WTC11 (cell line): ENCODE results near the gene EPB41L4B.

Source experiments
- ETV6 ChIP-seq: sonication (generic); formaldehyde crosslinking; IDR thresholded peaks from 2 replicates; pipeline ENCODE4 v1.8.1; 2022; ENCODE audit warnings: mild to moderate bottlenecking, missing genetic modification reagents
- NFYB ChIP-seq: sonication (generic); formaldehyde crosslinking; conservative IDR thresholded peaks from 2 replicates; pipeline ENCODE4 v1.8.0; 2022; ENCODE audit warnings: low read depth, missing genetic modification reagents
- NR1H2 ChIP-seq: sonication (generic); formaldehyde crosslinking; IDR thresholded peaks from 2 replicates; pipeline ENCODE4 v1.9.0; 2021; ENCODE audit warnings: mild to moderate bottlenecking, moderate library complexity, missing genetic modification reagents
- NR3C1 ChIP-seq: sonication (generic); formaldehyde crosslinking; conservative IDR thresholded peaks from 2 replicates; pipeline ENCODE4 v1.8.1; 2023; ENCODE audit warnings: low read depth, mild to moderate bottlenecking, missing genetic modification reagents
- SP1 ChIP-seq: sonication (generic); formaldehyde crosslinking; conservative IDR thresholded peaks from 2 replicates; pipeline ENCODE4 v1.8.1; 2022; ENCODE audit warnings: missing genetic modification reagents
- ZNF121 ChIP-seq: sonication (generic); formaldehyde crosslinking; IDR thresholded peaks from 2 replicates; pipeline ENCODE4 v1.8.0; 2023; ENCODE audit warnings: missing genetic modification reagents
- ZNF671 ChIP-seq: fragments of 250-450 bp; sonication (Bioruptor Pico); IDR thresholded peaks from 2 replicates; pipeline ENCODE4 v1.8.0; 2021; ENCODE audit warnings: mild to moderate bottlenecking
- TF ChIP-seq, protein P1 (sequence below): fragments of 250-450 bp; sonication (Bioruptor Pico); IDR thresholded peaks from 2 replicates; pipeline ENCODE4 v1.9.0; 2021; ENCODE audit warnings: mild to moderate bottlenecking
- TF ChIP-seq, protein P2 (sequence below): sonication (generic); formaldehyde crosslinking; IDR thresholded peaks from 2 replicates; pipeline ENCODE4 v1.8.1; 2023; ENCODE audit warnings: mild to moderate bottlenecking, missing genetic modification reagents, moderate library complexity
- TF ChIP-seq, protein P3 (sequence below): fragments of 200-600 bp; IDR thresholded peaks from 2 replicates; pipeline ENCODE4 v1.8.0; 2022; ENCODE audit warnings: antibody characterized with exemption
- TF ChIP-seq, protein P4 (sequence below): sonication (generic); formaldehyde crosslinking; IDR thresholded peaks from 2 replicates; pipeline ENCODE4 v1.8.1; 2023; ENCODE audit warnings: mild to moderate bottlenecking, missing genetic modification reagents, moderate library complexity
- TF ChIP-seq, protein P5 (sequence below): sonication (generic); formaldehyde crosslinking; IDR thresholded peaks from 2 replicates; pipeline ENCODE4 v1.8.0; 2022; ENCODE audit warnings: mild to moderate bottlenecking, missing genetic modification reagents

DNA sequence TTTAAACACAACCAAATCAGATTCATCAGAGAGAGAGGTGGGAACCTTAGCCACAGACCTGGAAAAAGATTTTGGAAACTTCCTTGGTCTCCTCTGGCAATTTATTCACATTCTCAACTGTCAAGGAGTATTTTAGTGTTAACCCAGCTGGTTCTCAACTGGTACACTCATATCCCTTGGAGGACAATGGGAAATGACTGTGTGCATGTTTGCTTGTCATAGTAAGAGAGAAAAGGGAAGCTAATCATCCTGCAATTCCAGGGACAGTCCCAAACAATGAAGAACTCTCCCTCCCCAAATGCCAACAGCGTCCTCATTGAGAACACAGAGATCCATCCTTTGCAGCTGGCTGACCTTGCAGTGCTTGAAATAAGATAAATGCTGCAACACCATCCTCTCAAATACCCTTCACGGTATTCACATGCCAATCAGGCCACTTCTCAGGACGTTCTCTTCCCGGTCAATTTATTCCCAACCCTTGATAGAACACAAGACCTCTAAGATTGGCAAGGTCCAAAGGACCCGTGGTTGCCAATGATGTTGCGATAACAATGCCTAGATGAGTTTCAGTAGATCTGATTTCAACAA lies 75.5 kb downstream of the EPB41L4B start:
- TF ChIP-seq, protein P1, sequence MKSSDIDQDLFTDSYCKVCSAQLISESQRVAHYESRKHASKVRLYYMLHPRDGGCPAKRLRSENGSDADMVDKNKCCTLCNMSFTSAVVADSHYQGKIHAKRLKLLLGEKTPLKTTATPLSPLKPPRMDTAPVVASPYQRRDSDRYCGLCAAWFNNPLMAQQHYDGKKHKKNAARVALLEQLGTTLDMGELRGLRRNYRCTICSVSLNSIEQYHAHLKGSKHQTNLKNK = no peak
- TF ChIP-seq, protein P2, sequence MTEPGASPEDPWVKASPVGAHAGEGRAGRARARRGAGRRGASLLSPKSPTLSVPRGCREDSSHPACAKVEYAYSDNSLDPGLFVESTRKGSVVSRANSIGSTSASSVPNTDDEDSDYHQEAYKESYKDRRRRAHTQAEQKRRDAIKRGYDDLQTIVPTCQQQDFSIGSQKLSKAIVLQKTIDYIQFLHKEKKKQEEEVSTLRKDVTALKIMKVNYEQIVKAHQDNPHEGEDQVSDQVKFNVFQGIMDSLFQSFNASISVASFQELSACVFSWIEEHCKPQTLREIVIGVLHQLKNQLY (CRISPR knock-in tag) = no peak
- TF ChIP-seq, protein P3, sequence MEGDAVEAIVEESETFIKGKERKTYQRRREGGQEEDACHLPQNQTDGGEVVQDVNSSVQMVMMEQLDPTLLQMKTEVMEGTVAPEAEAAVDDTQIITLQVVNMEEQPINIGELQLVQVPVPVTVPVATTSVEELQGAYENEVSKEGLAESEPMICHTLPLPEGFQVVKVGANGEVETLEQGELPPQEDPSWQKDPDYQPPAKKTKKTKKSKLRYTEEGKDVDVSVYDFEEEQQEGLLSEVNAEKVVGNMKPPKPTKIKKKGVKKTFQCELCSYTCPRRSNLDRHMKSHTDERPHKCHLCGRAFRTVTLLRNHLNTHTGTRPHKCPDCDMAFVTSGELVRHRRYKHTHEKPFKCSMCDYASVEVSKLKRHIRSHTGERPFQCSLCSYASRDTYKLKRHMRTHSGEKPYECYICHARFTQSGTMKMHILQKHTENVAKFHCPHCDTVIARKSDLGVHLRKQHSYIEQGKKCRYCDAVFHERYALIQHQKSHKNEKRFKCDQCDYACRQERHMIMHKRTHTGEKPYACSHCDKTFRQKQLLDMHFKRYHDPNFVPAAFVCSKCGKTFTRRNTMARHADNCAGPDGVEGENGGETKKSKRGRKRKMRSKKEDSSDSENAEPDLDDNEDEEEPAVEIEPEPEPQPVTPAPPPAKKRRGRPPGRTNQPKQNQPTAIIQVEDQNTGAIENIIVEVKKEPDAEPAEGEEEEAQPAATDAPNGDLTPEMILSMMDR = no peak
- TF ChIP-seq SP1 (no peak), NR3C1 (no peak), ETV6 (CRISPR knock-in tag) (no peak), NR1H2 (CRISPR knock-in tag) (no peak), NFYB (CRISPR knock-in tag) (no peak), ZNF121 (no peak), ZNF671 (no peak)
- TF ChIP-seq, protein P4, sequence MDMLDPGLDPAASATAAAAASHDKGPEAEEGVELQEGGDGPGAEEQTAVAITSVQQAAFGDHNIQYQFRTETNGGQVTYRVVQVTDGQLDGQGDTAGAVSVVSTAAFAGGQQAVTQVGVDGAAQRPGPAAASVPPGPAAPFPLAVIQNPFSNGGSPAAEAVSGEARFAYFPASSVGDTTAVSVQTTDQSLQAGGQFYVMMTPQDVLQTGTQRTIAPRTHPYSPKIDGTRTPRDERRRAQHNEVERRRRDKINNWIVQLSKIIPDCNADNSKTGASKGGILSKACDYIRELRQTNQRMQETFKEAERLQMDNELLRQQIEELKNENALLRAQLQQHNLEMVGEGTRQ = no peak
- TF ChIP-seq, protein P5, sequence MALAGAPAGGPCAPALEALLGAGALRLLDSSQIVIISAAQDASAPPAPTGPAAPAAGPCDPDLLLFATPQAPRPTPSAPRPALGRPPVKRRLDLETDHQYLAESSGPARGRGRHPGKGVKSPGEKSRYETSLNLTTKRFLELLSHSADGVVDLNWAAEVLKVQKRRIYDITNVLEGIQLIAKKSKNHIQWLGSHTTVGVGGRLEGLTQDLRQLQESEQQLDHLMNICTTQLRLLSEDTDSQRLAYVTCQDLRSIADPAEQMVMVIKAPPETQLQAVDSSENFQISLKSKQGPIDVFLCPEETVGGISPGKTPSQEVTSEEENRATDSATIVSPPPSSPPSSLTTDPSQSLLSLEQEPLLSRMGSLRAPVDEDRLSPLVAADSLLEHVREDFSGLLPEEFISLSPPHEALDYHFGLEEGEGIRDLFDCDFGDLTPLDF = no peak
